ENCODE data around the gene PGPEP1.
"Not testable (repeated sequence)": the region's sequence is repeated elsewhere in the genome, so short reads cannot be mapped to it uniquely, and the experiment has no call there.

PGPEP1 gene

GRCh38 chr19:18332917-18333530 lies 7.4 kb upstream of the PGPEP1 start:
- no peak for DNase-seq (ENCODE audit: low spot score)

GRCh38 chr19:18333680-18334079 lies 6.7 kb upstream of the PGPEP1 start:
- no peak for DNase-seq (ENCODE audit: low spot score)

GRCh38 chr19:18336121-18336520 lies 4.3 kb upstream of the PGPEP1 start:
- DNase-seq (ENCODE audit: low spot score): no peak

GRCh38 chr19:18338541-18338940 lies 1.9 kb upstream of the PGPEP1 start:
- no peak for DNase-seq (ENCODE audit: low spot score)

- DNase-seq (ENCODE audit: low spot score): no peak
These were observed 675 bp upstream of the PGPEP1 start for GRCh38 chr19:18339723-18340122.

GRCh38 chr19:18340990-18341868 lies 831 bp downstream of the PGPEP1 start:
- DNase-seq (ENCODE audit: low spot score): peak; percentile 63

GRCh38 chr19:18342090-18342632 lies 1.8 kb downstream of the PGPEP1 start:
- DNase-seq (ENCODE audit: low spot score): no peak

- DNase-seq (ENCODE audit: low spot score): no peak
These were observed 4.2 kb downstream of the PGPEP1 start for GRCh38 chr19:18344582-18344950.

- no peak for DNase-seq (ENCODE audit: low spot score)
These were observed 4.9 kb downstream of the PGPEP1 start for GRCh38 chr19:18345296-18345695.

GRCh38 chr19:18346091-18346490 lies 5.7 kb downstream of the PGPEP1 start:
- no peak for DNase-seq (ENCODE audit: low spot score)

GRCh38 chr19:18348171-18348570 lies 7.8 kb downstream of the PGPEP1 start:
- DNase-seq (ENCODE audit: low spot score): no peak

- not testable (repeated sequence) for DNase-seq (ENCODE audit: low spot score)
These were observed 8.5 kb downstream of the PGPEP1 start for GRCh38 chr19:18348818-18349339.

GRCh38 chr19:18349524-18350128 lies 9.2 kb downstream of the PGPEP1 start:
- DNase-seq (ENCODE audit: low spot score): no peak

GRCh38 chr19:18350490-18350889 lies 10.1 kb downstream of the PGPEP1 start:
- no peak for DNase-seq (ENCODE audit: low spot score)

- DNase-seq (ENCODE audit: low spot score): no peak
These were observed 11.1 kb downstream of the PGPEP1 start for GRCh38 chr19:18351544-18351943.

GRCh38 chr19:18353378-18354005 lies 13.1 kb downstream of the PGPEP1 start:
- DNase-seq (ENCODE audit: low spot score): no peak

GRCh38 chr19:18354743-18355142 lies 14.3 kb downstream of the PGPEP1 start:
- DNase-seq (ENCODE audit: low spot score): not testable (repeated sequence)

- no peak for DNase-seq (ENCODE audit: low spot score)
These were observed 16.6 kb downstream of the PGPEP1 start for GRCh38 chr19:18357041-18357440.

GRCh38 chr19:18361646-18362045 lies 21.2 kb downstream of the PGPEP1 start:
- no peak for DNase-seq (ENCODE audit: low spot score)

- DNase-seq (ENCODE audit: low spot score): no peak
These were observed 22.6 kb downstream of the PGPEP1 start for GRCh38 chr19:18362934-18363542.

GRCh38 chr19:18363787-18364186 lies 23.4 kb downstream of the PGPEP1 start:
- no peak for DNase-seq (ENCODE audit: low spot score)
